GM18861 (cell line): Measurements from ENCODE around the gene VEGFA.

ENCODE experiments used
- ATAC-seq: cut with Tn5 transposase; IDR thresholded peaks from one replicate; pipeline ENCODE4 v1.9.1; 2021; ENCODE audit not compliant: unreplicated experiment

VEGFA gene

DNA sequence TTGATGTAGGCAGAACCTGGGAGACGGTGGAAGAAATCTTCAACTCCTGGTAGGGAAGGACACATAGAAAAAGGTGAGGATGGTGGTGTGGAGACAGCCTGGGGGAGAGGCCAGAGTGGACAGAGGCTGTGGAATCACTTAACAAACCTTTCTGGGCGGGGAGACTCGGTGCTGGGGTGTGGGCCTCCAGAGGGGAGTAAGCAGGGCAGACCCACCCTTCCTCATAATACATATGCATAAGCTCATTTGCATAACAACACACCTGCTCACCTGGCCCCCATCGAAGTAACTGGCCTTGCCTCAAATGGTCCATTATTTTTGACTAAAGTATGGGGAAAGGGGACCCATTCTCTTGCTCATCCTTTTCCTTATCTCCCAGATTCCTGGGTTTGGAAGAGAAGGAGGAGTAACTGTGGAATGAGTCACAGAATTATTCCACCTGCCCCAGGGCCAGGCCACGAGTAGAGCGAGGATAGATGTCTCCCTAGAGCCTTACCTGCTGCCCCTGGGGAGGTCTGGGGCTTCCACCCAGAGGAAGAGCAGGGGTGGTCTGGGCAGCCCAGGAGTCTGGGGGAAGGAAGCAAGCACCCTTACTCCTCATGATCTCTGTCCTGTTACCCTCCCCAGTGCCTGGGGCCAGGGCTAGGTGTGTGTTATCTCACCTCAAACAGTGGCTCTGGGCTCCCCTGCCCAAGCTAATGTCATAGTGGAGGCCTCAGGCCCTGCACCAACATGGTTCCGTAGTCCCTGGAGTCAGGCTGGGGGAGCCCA is 10.7 kb upstream of the VEGFA start:
- ATAC-seq: no peak

DNA sequence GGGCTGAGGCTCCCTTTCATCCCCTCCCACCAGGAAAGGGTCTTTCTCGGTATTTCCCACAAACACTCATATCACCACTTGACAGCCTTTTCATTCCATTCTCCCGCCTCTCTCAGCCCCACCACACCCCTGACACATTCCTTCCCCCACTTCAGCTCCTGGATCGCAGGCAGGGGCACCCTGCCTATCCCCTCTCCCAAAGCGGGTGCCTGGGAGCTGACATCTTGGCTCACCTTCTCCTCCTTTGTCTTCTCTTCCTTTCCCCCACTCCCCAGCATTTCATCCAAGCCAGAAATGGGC is 10.2 kb upstream of the VEGFA start:
- ATAC-seq: no peak

DNA sequence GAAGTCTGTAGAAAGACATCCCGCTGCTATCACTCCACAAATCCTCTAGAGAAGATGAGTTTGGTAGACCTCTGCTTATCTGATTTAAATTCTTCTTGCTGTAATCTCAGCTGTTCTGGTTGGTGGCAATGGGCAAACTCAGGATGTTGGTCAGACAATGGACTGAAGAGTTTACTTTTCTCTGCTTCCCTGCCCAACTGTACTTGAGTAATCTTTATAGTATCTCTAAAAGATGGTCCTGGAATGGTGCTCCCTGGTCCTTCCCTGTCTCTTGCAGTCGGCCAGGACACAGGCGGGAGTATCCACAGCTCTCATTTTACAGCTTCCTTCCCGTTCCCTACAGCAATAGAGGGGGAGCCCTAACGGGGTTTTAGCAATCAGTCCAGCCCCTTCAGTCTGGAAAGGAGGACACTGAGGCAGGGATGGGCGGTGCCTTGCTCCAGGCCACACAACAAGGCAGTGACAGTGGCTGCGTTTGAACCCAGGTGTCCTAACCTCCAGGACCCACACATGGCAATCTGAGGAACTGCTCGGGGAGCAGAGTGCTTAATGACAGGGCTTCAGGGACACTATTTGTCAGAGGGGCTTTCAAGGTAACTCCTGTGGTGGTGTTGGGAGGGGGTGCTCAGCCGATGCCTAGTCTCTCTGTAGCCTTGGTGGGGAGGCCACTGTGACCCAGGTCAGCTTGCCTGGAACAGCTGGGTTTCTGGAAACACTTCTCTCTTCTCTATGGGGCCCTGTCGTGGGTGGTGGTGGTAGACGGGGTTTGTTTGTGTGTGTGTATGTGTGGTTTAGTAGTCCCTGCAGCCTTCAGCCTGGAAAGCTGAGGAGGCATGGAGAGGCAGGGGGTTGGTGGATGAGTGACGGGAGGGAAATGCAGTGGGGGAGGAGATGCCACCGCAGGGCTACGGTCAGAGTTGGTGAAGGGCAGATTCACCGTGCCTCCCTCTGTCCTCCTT is 9.5 kb upstream of the VEGFA start:
- no peak for ATAC-seq

DNA sequence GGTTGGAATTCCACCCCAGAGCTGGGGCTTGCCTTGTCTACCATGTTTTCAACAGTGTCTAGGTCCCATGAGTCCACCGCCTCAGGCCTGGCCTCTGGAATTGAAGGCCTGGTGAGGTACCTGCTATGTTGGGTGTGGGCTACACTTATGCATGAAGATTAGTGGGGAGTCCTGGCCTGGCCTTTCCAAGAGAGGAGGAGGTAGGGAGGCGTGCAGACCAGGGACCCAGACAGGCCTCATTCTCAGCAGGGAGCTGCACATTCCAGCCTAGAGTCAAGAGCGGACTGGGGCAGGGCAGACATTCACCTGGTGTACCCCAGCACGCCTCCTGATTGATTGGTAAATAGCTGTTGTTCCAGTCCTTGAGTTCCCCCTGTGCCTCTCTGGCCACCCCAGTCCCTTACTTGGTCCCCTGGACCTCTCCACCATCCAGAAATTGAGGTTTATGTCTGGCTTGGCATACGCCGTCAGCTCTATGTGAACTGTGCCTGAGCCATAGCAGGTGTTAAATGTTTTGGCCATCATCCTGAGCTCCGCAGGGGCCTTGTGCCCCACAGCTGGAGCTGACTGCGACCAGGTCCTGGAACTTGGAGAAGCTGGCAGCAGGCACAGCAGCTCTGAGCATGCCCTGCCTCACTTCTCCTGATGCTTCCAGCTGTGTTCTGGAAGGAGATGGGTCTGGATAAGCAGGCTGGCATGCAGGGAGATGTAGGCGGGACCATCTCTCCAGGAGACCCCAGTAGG is 8.2 kb upstream of the VEGFA start:
- no peak for ATAC-seq

DNA sequence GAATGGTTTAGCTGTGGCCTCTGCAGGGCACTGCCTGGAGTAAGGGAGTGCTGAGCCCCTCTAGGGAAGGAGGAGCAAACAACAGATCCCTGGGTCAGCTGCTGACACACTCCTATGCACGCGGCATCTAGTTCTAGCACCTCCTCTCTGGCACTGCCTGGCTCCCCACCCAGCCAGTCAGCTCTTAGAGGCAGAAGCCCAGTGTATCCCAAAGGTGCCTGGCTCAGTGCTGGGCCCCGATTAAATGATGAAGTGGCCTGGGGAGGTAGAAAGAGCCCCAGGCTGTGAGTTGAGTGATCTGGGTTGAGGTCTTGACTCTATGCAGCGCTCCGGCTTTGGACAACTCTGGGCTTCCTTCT is 7.6 kb upstream of the VEGFA start:
- ATAC-seq: no peak

DNA sequence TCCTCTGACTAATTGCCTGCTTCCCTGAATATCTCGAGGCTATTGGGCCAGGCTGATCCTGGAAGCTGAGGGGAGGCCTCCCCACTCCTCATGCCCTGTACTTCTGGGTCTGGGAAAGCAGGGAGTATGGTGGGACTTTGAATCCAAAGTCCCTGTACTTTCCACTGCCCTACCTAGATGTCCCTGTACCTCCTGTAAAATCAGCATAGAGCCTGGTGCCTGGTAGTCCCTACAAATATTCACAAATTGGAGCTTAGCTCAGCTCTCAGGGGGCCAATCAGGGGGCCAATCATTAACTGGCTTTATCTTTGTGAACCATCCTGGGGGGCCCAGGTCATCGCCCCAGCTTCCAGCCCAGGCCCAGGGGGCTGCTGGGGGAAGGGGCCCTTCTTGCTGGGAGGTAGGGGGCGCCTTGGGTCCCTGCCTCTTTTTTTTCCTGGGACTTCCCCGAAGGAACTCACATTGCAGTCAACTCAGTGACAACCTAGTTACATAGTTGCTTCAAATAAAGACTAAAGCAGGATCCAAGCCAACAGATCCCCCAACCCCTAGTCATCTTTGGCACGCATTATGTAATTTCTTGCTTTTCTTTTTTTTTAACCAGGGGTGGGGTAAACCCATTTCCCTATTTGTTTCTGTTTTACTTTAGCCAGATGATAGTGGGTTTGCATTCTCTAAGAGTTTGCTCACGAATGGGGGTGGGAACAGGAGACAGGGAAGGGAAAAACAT is 6.9 kb upstream of the VEGFA start:
- ATAC-seq: no peak

DNA sequence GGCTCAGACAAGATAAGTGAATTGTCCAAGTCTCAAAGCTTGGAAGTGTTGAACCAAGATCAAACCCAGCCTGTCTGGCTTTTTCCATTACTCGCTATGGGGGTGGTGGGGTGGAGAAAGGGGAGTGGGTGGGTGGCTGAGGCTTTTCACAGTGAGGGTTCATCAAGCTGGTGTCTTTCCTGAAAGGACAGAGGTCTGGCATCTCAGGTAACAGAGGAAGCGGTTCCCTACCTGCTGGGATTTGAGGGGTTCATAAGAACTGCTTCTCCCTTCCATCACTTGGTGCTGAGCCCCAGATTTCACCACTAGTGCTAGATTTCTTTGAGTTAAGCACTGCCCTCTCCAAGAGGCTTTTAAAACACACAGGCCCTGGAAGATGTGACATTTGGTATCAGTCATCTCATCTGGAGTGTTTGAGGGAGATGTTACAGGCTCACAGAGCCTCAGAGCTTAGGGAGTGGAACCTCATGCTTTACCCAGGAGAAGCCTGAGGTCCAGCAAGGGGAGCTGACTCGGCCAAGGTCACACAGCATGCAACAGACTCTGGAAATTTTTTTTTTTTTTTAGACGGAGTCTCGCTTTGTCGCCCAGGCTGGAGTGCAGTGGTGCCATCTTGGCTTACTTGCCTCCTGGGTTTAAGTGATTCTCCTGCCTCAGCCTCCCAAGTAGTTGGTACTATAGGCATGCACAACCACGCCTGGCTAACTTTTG is 6.0 kb upstream of the VEGFA start:
- ATAC-seq: no peak

DNA sequence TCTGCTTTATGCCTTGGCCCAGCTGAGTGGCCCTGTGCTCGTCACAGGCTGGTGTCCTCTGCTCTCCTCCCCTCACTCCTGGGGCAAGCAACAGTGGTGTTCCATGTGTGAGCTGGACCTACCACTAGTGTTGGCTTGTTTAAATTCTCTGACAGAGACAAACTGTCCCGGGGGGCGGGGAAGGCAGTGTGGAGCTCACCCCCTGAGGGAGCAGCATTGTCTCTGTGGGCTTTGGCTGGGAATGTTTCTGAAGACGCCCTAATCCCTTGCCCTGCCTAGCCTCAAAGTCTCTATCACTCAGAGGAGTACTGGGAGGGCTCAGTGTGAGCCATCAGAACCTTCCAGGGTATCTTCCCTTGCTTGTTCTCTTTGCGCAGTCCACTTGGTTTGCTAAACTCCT is 5.2 kb upstream of the VEGFA start:
- ATAC-seq: no peak

DNA sequence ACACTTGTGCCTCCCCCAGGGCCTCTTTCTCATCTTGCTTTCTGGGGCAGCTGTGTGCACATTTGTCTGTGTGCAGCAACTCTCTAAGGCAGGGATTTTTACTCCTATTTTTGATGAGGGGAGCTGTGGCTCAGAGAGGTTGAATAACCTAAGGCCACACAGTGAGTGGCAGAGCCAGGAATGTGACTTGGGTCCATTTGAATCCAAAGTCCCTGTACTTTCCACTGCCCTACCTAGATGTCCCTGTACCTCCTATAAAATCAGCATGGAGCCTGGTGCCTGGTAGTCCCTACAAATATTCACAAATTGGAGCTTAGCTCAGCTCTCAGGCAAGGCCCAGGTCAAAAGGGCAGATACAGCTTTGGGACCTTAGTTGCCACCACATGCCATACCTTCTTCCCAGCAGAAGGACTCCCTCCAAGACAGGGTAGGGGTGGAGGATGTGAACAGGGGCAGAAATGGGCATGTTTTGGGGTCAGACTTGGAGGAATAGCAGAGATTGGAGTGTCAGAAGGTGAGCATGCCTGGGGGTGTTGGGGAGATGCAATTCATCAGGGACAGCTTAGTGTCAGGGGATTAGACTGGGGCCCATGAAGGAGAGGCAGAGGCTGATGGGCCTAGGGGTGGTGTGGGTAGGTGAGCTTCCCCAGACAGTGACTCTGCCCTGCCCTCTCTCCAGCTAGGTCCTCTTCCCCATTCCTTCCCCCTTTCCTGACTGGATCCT is 4.1 kb upstream of the VEGFA start:
- ATAC-seq: no peak

DNA sequence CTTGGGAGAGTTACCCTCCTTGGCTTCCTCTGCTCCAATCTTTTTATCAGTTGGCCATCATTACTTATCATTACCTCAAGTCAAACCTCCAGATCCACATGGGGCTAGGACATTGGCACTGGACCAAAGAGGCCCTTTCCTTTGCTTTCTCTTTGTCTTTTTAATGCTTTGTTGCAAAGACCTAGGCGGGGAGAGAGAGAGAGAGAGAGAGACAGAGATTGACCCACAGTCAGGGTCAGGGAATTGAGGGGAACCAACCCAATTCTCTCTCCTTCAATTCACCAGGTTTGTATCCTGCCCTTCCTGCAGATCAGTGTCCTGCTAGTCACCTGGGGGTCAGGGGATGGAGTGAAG is 3.5 kb upstream of the VEGFA start:
- no peak for ATAC-seq

DNA sequence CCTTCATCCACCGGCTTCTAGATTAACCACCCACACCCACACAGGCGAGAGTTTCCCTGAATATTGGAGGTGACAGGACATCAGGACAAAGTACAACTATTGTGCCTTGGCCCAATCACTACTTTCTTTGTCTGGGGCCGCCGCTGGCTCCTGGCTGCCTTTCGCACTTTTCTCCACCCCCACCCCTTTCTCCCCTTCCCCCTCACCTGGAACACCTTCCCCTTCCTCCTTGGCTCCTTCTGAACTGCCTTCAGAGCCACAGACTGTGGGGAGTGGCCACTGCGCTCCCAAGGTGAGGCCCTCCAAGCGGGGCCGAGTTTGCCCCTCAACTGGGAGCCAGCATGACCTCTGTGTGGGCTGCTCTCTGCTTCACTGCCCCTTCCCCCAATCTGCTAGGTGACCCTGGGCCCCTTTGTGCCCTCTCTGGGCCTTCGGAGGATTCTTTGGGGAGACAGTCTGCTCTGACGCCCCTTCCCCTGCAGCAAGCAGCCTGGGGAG is 3.0 kb upstream of the VEGFA start:
- no peak for ATAC-seq

DNA sequence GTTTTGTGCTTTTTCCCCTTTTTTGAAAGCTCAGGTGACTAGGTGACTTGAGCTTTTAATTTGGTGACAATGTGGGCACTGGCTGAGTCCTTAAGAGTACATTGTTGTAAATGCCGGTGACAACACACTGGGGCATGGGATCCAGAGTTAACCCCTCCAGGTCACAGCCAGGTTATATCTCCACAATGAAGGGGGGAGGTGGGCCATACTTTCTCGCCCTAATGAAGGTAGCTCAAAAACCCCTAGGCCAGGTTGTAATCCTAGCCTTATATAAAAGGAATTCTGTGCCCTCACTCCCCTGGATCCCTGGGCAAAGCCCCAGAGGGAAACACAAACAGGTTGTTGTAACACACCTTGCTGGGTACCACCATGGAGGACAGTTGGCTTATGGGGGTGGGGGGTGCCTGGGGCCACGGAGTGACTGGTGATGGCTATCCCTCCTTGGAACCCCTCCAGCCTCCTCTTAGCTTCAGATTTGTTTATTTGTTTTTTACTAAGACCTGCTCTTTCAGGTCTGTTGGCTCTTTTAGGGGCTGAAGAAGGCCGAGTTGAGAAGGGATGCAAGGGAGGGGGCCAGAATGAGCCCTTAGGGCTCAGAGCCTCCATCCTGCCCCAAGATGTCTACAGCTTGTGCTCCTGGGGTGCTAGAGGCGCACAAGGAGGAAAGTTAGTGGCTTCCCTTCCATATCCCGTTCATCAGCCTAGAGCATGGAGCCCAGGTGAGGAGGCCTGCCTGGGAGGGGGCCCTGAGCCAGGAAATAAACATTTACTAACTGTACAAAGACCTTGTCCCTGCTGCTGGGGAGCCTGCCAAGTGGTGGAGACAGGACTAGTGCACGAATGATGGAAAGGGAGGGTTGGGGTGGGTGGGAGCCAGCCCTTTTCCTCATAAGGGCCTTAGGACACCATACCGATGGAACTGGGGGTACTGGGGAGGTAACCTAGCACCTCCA is 2.2 kb upstream of the VEGFA start:
- ATAC-seq: no peak

DNA sequence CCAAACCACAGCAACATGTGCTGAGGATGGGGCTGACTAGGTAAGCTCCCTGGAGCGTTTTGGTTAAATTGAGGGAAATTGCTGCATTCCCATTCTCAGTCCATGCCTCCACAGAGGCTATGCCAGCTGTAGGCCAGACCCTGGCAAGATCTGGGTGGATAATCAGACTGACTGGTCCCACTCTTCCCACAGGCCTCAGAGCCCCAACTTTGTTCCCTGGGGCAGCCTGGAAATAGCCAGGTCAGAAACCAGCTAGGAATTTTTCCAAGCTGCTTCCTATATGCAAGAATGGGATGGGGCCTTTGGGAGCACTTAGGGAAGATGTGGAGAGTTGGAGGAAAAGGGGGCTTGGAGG is 1.5 kb upstream of the VEGFA start:
- ATAC-seq: no peak

DNA sequence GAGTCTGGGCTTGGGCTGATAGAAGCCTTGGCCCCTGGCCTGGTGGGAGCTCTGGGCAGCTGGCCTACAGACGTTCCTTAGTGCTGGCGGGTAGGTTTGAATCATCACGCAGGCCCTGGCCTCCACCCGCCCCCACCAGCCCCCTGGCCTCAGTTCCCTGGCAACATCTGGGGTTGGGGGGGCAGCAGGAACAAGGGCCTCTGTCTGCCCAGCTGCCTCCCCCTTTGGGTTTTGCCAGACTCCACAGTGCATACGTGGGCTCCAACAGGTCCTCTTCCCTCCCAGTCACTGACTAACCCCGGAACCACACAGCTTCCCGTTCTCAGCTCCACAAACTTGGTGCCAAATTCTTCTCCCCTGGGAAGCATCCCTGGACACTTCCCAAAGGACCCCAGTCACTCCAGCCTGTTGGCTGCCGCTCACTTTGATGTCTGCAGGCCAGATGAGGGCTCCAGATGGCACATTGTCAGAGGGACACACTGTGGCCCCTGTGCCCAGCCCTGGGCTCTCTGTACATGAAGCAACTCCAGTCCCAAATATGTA is 957 bp upstream of the VEGFA start:
- no peak for ATAC-seq

DNA sequence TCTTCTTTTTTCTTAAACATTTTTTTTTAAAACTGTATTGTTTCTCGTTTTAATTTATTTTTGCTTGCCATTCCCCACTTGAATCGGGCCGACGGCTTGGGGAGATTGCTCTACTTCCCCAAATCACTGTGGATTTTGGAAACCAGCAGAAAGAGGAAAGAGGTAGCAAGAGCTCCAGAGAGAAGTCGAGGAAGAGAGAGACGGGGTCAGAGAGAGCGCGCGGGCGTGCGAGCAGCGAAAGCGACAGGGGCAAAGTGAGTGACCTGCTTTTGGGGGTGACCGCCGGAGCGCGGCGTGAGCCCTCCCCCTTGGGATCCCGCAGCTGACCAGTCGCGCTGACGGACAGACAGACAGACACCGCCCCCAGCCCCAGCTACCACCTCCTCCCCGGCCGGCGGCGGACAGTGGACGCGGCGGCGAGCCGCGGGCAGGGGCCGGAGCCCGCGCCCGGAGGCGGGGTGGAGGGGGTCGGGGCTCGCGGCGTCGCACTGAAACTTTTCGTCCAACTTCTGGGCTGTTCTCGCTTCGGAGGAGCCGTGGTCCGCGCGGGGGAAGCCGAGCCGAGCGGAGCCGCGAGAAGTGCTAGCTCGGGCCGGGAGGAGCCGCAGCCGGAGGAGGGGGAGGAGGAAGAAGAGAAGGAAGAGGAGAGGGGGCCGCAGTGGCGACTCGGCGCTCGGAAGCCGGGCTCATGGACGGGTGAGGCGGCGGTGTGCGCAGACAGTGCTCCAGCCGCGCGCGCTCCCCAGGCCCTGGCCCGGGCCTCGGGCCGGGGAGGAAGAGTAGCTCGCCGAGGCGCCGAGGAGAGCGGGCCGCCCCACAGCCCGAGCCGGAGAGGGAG is 580 bp downstream of the VEGFA start:
- ATAC-seq: no peak

DNA sequence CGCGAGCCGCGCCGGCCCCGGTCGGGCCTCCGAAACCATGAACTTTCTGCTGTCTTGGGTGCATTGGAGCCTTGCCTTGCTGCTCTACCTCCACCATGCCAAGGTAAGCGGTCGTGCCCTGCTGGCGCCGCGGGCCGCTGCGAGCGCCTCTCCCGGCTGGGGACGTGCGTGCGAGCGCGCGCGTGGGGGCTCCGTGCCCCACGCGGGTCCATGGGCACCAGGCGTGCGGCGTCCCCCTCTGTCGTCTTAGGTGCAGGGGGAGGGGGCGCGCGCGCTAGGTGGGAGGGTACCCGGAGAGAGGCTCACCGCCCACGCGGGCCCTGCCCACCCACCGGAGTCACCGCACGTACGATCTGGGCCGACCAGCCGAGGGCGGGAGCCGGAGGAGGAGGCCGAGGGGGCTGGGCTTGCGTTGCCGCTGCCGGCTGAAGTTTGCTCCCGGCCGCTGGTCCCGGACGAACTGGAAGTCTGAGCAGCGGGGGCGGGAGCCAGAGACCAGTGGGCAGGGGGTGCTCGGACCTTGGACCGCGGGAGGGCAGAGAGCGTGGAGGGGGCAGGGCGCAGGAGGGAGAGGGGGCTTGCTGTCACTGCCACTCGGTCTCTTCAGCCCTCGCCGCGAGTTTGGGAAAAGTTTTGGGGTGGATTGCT is 1.3 kb downstream of the VEGFA start:
- no peak for ATAC-seq
